Mucosa of rectum (tissue), 2 donors: ENCODE results near the gene SETBP1.
A peak's percentile ranks its signal among the peaks of the same experiment; 100 is the strongest.

Experiments used
- H3K27ac ChIP-seq, 2 donors: one replicate each; pipeline ENCODE4 v1.7.0; 2013; ENCODE audit warnings: inconsistent platforms in 2 of 2, low read depth in 2 of 2, low read length in 2 of 2
- H3K27me3 ChIP-seq, 2 donors: one replicate each; pipeline ENCODE4 v1.7.0; 2013; ENCODE audit warnings: low read length in 2 of 2; ENCODE audit not compliant: control insufficient read depth in 2 of 2, insufficient read depth in 2 of 2
- H3K36me3 ChIP-seq, 2 donors: one replicate each; pipeline ENCODE4 v1.7.0; 2013; ENCODE audit warnings: low read length in 2 of 2; ENCODE audit not compliant: control insufficient read depth in 2 of 2, insufficient read depth in 2 of 2
- H3K4me1 ChIP-seq, 2 donors: one replicate each; pipeline ENCODE4 v1.7.0; 2013; ENCODE audit warnings: low read length in 2 of 2, mild to moderate bottlenecking in 1 of 2; ENCODE audit not compliant: control insufficient read depth in 2 of 2, insufficient read depth in 2 of 2
- H3K4me3 ChIP-seq, 2 donors: one replicate each; pipeline ENCODE4 v1.7.0; 2013; ENCODE audit warnings: low read length in 2 of 2
- H3K9ac ChIP-seq, 2 donors: one replicate each; pipeline ENCODE4 v1.7.0; 2013; ENCODE audit warnings: low read length in 2 of 2, low read depth in 1 of 2, mild to moderate bottlenecking in 1 of 2
- H3K9me3 ChIP-seq, 2 donors: one replicate each; pipeline ENCODE4 v1.7.0; 2013; ENCODE audit warnings: low read length in 2 of 2; ENCODE audit not compliant: control insufficient read depth in 2 of 2
- donor health status: healthy.
- donor health status: Normal muscosa, but diverticular disease.

SETBP1 gene

DNA sequence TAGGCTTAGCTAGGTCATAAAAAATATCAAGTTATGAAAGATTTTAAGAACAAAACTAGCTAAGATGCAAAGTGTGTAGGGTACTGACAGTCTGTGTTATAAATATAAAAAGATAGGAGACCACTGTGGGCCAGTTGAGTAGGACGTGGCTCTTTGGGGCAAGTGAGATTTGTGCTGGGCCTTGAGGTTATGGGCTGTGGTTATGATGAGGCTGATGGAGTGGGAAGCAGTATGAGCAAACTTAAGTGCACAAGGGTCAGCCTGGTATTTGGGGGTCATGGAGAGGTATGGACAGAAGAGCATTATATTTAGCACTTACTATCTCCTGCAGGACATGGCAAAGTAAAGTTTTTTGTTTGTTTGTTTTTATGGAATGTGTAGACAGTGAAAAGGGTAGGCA is 70.1 kb downstream of the SETBP1 start:
- H3K9ac ChIP-seq: no peak overlapping the region
- H3K36me3 ChIP-seq: no peaks in the 10 kb centered on the region
- no peaks in the 10 kb centered on the region for H3K27me3 ChIP-seq
- no peaks in the 10 kb centered on the region for H3K9me3 ChIP-seq
- no peak overlapping the region for H3K27ac ChIP-seq
- no peaks in the 10 kb centered on the region for H3K4me1 ChIP-seq
- H3K4me3 ChIP-seq: no peak overlapping the region

GRCh38 chr18:44754567-44754966 is 73.9 kb downstream of the SETBP1 start:
- Histone ChIP-seq H3K36me3 (no peaks in the 10 kb centered on the region), H3K4me3 (no peak overlapping the region), H3K9me3 (no peaks in the 10 kb centered on the region), H3K9ac (no peak overlapping the region), H3K4me1 (peaks cover 0 to under 1% of the 10 kb centered on the region in 2 donors), H3K27me3 (no peaks in the 10 kb centered on the region), H3K27ac (no peak overlapping the region)

DNA sequence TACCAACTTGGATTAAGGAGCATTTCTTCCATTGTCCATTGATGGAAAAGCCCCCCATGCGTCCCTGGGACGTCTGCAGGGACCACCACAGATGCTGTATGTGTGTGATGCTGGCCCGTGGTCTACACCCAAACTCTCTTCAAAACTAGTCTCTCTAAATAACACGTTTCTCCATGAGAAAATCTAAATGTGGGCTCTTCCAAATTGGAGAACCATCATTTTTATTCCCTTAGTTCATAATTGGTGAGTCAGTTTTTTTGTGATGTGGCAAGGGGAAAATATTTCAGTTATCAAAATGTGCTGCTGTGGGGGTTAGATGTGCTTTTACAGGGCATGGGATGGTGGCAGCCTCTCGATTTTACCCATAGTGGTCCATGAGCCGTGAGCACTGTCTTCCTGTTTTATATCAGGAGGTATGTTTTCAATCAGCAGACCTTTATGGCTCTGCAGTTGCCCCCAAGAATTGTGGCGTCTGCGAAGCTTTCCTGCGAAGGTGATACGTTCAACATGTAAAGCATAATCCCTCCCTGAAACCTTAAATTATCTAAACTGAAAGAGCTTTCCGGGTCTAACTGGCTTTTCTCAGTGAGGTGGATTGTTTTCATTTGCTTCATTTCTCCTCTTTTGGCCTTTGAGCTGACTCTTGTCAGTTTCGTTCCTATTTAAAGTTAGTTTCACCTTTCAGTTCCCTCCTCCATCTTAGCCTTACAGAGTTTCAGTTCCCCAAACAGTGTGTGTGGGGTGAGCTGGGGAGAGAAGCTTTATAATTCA is 78.4 kb downstream of the SETBP1 start:
- H3K27me3 ChIP-seq: no peaks in the 10 kb centered on the region
- no peaks in the 10 kb centered on the region for H3K36me3 ChIP-seq
- peak overlapping the region in 1 of 2 donors; percentile 1 for H3K4me3 ChIP-seq
- peaks cover 8 to 11% of the 10 kb centered on the region in 2 donors for H3K4me1 ChIP-seq
- H3K9me3 ChIP-seq: no peaks in the 10 kb centered on the region
- no peak overlapping the region for H3K9ac ChIP-seq
- H3K27ac ChIP-seq: peak overlapping the region; percentile 53 to 69

DNA sequence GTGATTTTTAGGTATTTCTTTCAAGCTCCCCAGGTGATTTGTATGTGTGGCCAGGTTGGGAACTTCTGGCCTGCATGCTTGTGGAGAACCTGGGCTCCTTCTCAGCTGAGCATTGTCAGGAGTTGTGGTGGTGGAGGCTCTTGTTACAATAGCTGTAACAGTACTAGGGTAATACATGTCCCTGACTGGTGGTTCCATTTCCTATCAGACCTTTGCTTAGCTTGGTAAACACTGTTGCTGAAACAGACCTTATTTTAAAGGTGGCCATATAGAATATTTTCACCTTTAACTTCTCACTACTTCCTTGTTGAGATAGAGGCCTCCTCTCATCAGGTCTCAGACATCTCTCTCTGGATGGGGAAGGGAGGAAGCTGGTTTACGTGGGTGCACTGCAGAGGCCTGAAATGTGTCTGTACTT is 79.2 kb downstream of the SETBP1 start:
- Histone ChIP-seq H3K4me3 (no peak overlapping the region), H3K27me3 (no peaks in the 10 kb centered on the region), H3K4me1 (peaks cover 8 to 11% of the 10 kb centered on the region in 2 donors), H3K9ac (no peak overlapping the region), H3K27ac (peak overlapping the region; percentile 18 to 69), H3K9me3 (no peaks in the 10 kb centered on the region), H3K36me3 (no peaks in the 10 kb centered on the region)

DNA sequence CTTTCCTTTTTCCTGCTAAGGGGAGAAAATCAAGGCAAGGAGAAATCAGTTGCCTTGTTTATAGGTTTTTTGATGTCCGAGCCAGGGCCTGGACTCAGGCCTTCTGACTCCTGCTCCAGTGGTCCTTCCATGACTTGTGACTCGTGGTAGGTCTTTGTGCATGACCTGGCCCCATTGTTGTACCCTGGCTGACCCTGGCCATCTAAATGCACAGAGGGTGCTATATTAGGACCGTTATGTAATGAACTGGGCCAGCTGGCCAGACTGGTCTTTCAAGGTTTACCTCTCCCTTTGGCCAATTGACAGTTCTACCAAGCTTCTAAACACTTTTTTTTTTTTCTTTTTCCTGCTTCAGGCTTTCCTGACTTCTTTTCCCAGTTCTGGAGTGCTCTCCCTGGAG is 81.1 kb downstream of the SETBP1 start:
- H3K27me3 ChIP-seq: no peaks in the 10 kb centered on the region

DNA sequence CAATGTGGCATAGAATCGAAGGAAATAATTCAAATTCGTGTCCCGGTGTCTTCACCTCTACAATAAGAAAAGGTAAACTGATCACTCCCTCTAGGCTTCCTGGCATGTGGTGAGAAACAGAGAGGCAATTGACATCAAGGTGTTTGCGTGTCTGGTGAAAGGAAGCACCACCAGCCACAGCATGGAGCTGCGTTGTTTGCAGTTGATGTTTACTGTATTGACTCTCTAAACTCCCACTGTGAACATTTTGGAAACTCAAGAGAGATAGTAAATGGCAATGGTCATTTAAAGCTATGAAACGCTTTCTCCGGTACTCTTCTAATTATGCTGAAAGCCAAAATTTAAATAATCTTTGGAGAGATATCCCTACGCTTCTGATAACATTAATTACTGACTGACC is 82.6 kb downstream of the SETBP1 start:
- Histone ChIP-seq H3K4me1 (peaks cover 11% of the 10 kb centered on the region in 2 donors), H3K36me3 (no peaks in the 10 kb centered on the region), H3K4me3 (no peak overlapping the region), H3K9me3 (no peaks in the 10 kb centered on the region), H3K9ac (no peak overlapping the region), H3K27me3 (no peaks in the 10 kb centered on the region), H3K27ac (no peak overlapping the region)

More for the DNA sequence above, 81.1 kb downstream of the SETBP1 start:
- H3K36me3 ChIP-seq: no peaks in the 10 kb centered on the region
- H3K4me1 ChIP-seq: peaks cover 11% of the 10 kb centered on the region in 2 donors
- H3K9ac ChIP-seq: no peak overlapping the region
- no peak overlapping the region for H3K27ac ChIP-seq
- no peaks in the 10 kb centered on the region for H3K9me3 ChIP-seq
- H3K4me3 ChIP-seq: no peak overlapping the region

- Histone ChIP-seq H3K4me1 (peaks cover 7 to 11% of the 10 kb centered on the region in 2 donors), H3K27ac (no peak overlapping the region)
Measured at GRCh38 chr18:44764863-44765262, 84.2 kb downstream of the SETBP1 start.

DNA sequence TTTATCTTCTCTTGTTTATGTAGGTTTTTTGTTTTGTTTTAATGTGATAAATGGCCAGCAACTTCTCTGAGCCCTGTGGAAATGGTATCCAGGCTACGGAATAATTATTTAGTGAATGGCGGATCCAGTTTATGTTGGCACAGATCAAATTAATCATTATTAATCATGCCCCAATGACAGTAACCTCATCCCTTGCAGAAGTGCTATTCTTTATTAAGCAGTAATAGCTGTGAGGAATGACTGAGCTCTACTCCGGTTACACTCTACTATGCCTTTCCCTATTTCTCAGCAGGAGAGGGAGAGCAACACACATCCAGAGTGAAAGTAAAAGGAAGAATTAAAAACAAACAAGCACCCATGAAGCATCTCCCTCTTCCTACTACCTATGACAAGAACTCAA is 84.8 kb downstream of the SETBP1 start:
- H3K9ac ChIP-seq: no peak overlapping the region
- H3K4me1 ChIP-seq: peaks cover 7 to 11% of the 10 kb centered on the region in 2 donors
- H3K27me3 ChIP-seq: no peaks in the 10 kb centered on the region
- no peak overlapping the region for H3K27ac ChIP-seq
- H3K36me3 ChIP-seq: no peaks in the 10 kb centered on the region
- no peak overlapping the region for H3K4me3 ChIP-seq
- no peaks in the 10 kb centered on the region for H3K9me3 ChIP-seq

More at GRCh38 chr18:44764863-44765262, 84.2 kb downstream of the SETBP1 start:
- H3K4me3 ChIP-seq: no peak overlapping the region
- no peaks in the 10 kb centered on the region for H3K9me3 ChIP-seq
- no peaks in the 10 kb centered on the region for H3K36me3 ChIP-seq
- H3K9ac ChIP-seq: no peak overlapping the region
- no peaks in the 10 kb centered on the region for H3K27me3 ChIP-seq

DNA sequence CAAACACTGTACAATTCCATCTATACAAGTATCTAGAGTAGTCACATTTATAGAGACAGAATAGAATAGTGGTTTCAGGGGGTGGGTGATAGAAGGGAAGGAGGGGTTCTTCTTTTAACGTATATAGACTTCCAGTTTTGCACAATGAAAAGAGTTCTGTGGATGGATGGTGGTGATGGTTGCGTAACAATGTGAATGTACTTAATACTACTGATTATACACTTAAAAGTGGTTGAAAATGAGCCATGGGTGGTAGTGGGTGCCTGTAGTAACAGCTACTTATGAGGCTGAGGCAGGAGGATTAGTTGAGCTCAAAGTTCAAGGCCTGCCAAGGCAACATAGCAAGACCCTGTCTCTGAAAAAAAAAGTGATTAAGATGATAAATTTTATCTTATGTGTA is 85.8 kb downstream of the SETBP1 start:
- no peak overlapping the region for H3K4me3 ChIP-seq
- H3K9me3 ChIP-seq: no peaks in the 10 kb centered on the region
- H3K9ac ChIP-seq: no peak overlapping the region
- no peaks in the 10 kb centered on the region for H3K27me3 ChIP-seq
- H3K4me1 ChIP-seq: peaks cover 16 to 20% of the 10 kb centered on the region in 2 donors
- no peaks in the 10 kb centered on the region for H3K36me3 ChIP-seq
- H3K27ac ChIP-seq: no peak overlapping the region

DNA sequence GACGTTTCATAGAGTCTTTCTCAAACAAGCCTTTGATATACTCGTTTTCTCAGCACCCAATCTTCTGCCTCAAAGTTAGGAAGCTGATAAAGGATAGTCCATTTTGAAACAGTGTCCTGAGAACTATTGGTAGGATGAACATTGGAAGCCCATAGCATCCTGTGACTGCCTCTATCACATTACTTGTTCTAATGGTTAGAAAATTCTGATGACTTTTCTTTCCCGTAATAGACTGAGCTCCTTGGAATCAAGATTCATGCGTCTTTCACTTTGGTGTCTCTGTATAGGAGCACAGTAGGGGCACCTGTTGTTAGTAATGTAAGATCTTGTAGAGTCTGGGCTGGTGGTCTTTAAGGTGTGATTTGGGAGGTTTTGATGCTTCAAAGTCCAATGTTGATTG is 87.1 kb downstream of the SETBP1 start:
- peaks cover 15 to 19% of the 10 kb centered on the region in 2 donors for H3K4me1 ChIP-seq
- H3K27ac ChIP-seq: no peak overlapping the region
- H3K36me3 ChIP-seq: no peaks in the 10 kb centered on the region

More for the DNA sequence above, 87.1 kb downstream of the SETBP1 start:
- H3K9me3 ChIP-seq: no peaks in the 10 kb centered on the region
- H3K4me3 ChIP-seq: no peak overlapping the region
- no peaks in the 10 kb centered on the region for H3K27me3 ChIP-seq
- no peak overlapping the region for H3K9ac ChIP-seq
